Measurements from ENCODE around the gene TSC2.
"Not testable (repeated sequence)": the region's sequence is repeated elsewhere in the genome, so short reads cannot be mapped to it uniquely, and the experiment has no call there.

DNA sequence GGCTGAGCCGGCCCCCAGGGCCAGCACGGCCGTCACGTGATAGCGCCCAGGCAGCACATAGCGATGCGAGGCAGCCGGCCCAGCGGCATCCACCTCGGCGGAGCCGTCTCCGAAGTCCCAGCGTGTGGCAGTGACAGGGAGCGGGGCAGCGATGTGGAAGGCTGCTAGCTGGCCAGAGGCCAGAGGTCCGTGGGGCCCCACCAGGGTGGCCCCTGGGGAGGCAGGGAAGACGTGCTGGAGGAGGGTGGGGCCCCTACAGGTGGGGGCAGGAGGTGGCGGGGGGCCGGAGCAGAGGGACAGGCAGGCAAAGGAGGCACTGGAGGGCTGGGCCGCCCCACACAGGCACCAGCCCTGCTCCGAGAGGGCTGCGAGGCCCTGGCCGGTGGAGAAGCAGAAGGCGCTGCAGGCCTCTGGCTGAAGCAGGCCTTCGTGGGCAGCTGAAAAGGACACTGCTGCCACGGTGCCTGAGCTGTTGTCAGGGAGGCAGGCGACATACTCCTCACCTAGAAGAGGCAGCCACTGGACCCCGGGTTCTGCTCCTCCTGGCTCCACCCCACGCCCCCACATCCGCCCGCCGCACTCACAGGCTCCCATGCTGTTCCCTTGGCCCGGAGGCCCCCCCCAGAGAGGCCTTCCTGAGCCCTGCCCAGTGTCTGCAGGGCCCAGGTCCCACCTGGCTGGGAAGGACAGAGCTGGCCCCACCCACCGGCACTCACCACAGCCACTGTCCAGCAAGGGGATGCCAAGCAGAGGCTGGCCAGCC is 70.4 kb downstream of the TSC2 start:
- TF ChIP-seq, protein P1, sequence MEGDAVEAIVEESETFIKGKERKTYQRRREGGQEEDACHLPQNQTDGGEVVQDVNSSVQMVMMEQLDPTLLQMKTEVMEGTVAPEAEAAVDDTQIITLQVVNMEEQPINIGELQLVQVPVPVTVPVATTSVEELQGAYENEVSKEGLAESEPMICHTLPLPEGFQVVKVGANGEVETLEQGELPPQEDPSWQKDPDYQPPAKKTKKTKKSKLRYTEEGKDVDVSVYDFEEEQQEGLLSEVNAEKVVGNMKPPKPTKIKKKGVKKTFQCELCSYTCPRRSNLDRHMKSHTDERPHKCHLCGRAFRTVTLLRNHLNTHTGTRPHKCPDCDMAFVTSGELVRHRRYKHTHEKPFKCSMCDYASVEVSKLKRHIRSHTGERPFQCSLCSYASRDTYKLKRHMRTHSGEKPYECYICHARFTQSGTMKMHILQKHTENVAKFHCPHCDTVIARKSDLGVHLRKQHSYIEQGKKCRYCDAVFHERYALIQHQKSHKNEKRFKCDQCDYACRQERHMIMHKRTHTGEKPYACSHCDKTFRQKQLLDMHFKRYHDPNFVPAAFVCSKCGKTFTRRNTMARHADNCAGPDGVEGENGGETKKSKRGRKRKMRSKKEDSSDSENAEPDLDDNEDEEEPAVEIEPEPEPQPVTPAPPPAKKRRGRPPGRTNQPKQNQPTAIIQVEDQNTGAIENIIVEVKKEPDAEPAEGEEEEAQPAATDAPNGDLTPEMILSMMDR (IDR thresholded peaks at IDR 0.05; ENCODE audit: low read length): not testable (repeated sequence)
- TF ChIP-seq EZH2 (IDR thresholded peaks at IDR 0.05; ENCODE audit: borderline replicate concordance, low read length): not testable (repeated sequence)
